HG03442 (cell line): Measurements from ENCODE around the gene ACVRL1.

Source experiments
- ATAC-seq: cut with Tn5 transposase; IDR thresholded peaks from one replicate; pipeline ENCODE4 v1.9.1; 2021; ENCODE audit warnings: mild to moderate bottlenecking, moderate library complexity; ENCODE audit not compliant: unreplicated experiment

ACVRL1 gene

GRCh38 chr12:51896236-51896635 lies 11.1 kb upstream of the ACVRL1 start:
- ATAC-seq, result no peak

- ATAC-seq, result no peak
Measured at GRCh38 chr12:51897181-51897580, 10.1 kb upstream of the ACVRL1 start.

- no peak for ATAC-seq
Measured at GRCh38 chr12:51898506-51898905, 8.8 kb upstream of the ACVRL1 start.

GRCh38 chr12:51898937-51899336 lies 8.4 kb upstream of the ACVRL1 start:
- no peak for ATAC-seq

- ATAC-seq, result no peak
Measured at GRCh38 chr12:51900323-51900889, 6.9 kb upstream of the ACVRL1 start.

- no peak for ATAC-seq
Measured at GRCh38 chr12:51901121-51901817, 6.0 kb upstream of the ACVRL1 start.

- ATAC-seq, result no peak
Measured at GRCh38 chr12:51901881-51902280, 5.4 kb upstream of the ACVRL1 start.

GRCh38 chr12:51904951-51905470 lies 2.3 kb upstream of the ACVRL1 start:
- ATAC-seq, result no peak

GRCh38 chr12:51905471-51906429 lies 1.6 kb upstream of the ACVRL1 start:
- no peak for ATAC-seq

- no peak for ATAC-seq
Measured at GRCh38 chr12:51906430-51907082, 748 bp upstream of the ACVRL1 start.

GRCh38 chr12:51907856-51908425 lies 637 bp downstream of the ACVRL1 start:
- ATAC-seq, result no peak

GRCh38 chr12:51908876-51909592 lies 1.7 kb downstream of the ACVRL1 start:
- no peak for ATAC-seq

GRCh38 chr12:51910168-51910567 lies 2.9 kb downstream of the ACVRL1 start:
- ATAC-seq, result no peak

GRCh38 chr12:51910691-51911090 lies 3.4 kb downstream of the ACVRL1 start:
- no peak for ATAC-seq

GRCh38 chr12:51911307-51911706 lies 4.0 kb downstream of the ACVRL1 start:
- ATAC-seq, result no peak

GRCh38 chr12:51911788-51912711 lies 4.7 kb downstream of the ACVRL1 start:
- no peak for ATAC-seq

- ATAC-seq, result no peak
Measured at GRCh38 chr12:51913071-51914033, 6.0 kb downstream of the ACVRL1 start.
